ENCODE results near the gene MIB1.

- TF ChIP-seq CTCF (IDR thresholded peaks at IDR 0.05; ENCODE audit: low read length) (no peak), EZH2 (optimal IDR thresholded peaks at IDR 0.05; ENCODE audit: low read depth, low read length) (no peak)
Measured at GRCh38 chr18:21741312-21741561, 645 bp downstream of the MIB1 start.

Measured in MM.1S (cell line).